Measurements from ENCODE around the gene WDFY4.

GRCh38 chr10:48768926-48769325, 84.3 kb downstream of the WDFY4 start:
- TF ChIP-seq CTCF (IDR thresholded peaks at IDR 0.05) (no peak), EP300 (IDR thresholded peaks at IDR 0.05) (no peak)

All from gastroesophageal sphincter (tissue), 3 donors.